ENCODE measurements around the gene PTPRG. TPM values are rescaled to one million over a fixed set of nuclear protein-coding genes. Genes with fewer than 3 reads are reported as not detected.
A peak's percentile ranks its signal among the peaks of the same experiment; 100 is the strongest.

PTPRG gene
- total and polyA plus RNA-seq, 2 experiments from 2014 or later, result 11.5 to 39.6 TPM

DNA sequence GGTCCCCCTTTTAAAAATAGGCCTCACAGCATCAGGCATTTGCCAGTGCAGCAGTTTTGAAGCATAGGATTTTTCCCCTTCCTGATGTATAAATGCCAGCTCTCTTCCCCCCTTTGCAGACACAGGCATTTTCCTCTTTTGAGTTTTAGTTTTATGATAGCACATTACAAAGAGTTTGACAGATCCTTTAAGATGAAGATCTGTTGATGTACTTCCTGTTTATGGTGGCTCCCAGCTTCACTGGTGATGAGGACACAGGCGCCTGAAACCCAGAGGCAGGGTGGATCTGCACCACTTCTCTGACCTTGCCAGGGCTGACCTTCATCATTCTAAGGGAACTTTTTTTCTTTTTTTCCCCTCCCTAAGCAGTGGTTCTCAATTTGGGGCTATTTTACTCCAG lies 243.4 kb downstream of the PTPRG start:
- no peak overlapping the region for H2AFZ ChIP-seq
- H3K27me3 ChIP-seq (replicated peaks; ENCODE audit: insufficient read depth), result no peaks in the 10 kb centered on the region
- peaks cover under 1% of the 10 kb centered on the region; the same call in 1 of the 2 replicates for H3K9me2 ChIP-seq (ENCODE audit: insufficient read depth)
- DNase-seq, result no peak
- no peak overlapping the region for H3K9ac ChIP-seq
- H3K4me2 ChIP-seq (ENCODE audit: unreplicated experiment), result no peak overlapping the region
- in situ Hi-C loops (cut with MboI), result no loop called here
- peaks cover 24% of the 10 kb centered on the region for H3K79me2 ChIP-seq (ENCODE audit: insufficient read depth)
- H3K27ac ChIP-seq, result no peak overlapping the region
- peaks cover 16% of the 10 kb centered on the region for H3F3A ChIP-seq (ENCODE audit: insufficient read depth)
- peaks cover 18% of the 10 kb centered on the region for H3K4me1 ChIP-seq (ENCODE audit: insufficient read depth)
- no peaks in the 10 kb centered on the region for H4K20me1 ChIP-seq (ENCODE audit: insufficient read depth)
- H3K9me3 ChIP-seq (ENCODE audit: low read depth), result no peaks in the 10 kb centered on the region
- no peak for TF ChIP-seq EZH2 (IDR thresholded peaks at IDR 0.05; ENCODE audit: insufficient read depth, poor library complexity, severe bottlenecking)
- no peak for TF ChIP-seq EZH2phosphoT487 (IDR thresholded peaks at IDR 0.05; ENCODE audit: insufficient read depth, low read depth)
- H3K36me3 ChIP-seq (ENCODE audit: low read depth), result no peaks in the 10 kb centered on the region
- WGBS, 2 experiments (ENCODE audit: low coverage in 1 of 2, low lambda C conversion rate in 2 of 2, missing lambda C conversion rate in 2 of 2), result 93 to 100% methylated on average over 1 of the region's 1 CpG
- no peak overlapping the region for H3K4me3 ChIP-seq

GRCh38 chr3:61805510-61806080 lies 244.2 kb downstream of the PTPRG start:
- 31 to 43% methylated on average over 3 of the region's 3 CpGs for WGBS, 2 experiments (ENCODE audit: low coverage in 1 of 2, low lambda C conversion rate in 2 of 2, missing lambda C conversion rate in 2 of 2)
- H3K9me3 ChIP-seq (ENCODE audit: low read depth), result no peaks in the 10 kb centered on the region
- H3F3A ChIP-seq (ENCODE audit: insufficient read depth), result peaks cover 16% of the 10 kb centered on the region
- no peaks in the 10 kb centered on the region for H4K20me1 ChIP-seq (ENCODE audit: insufficient read depth)
- H3K4me1 ChIP-seq (ENCODE audit: insufficient read depth), result peaks cover 18% of the 10 kb centered on the region
- peak; percentile 48 for DNase-seq
- no peaks in the 10 kb centered on the region for H3K36me3 ChIP-seq (ENCODE audit: low read depth)
- no peaks in the 10 kb centered on the region; the same call in 1 of the 2 replicates for H3K9me2 ChIP-seq (ENCODE audit: insufficient read depth)
- no peak overlapping the region for H3K9ac ChIP-seq
- TF ChIP-seq EZH2phosphoT487 (IDR thresholded peaks at IDR 0.05; ENCODE audit: insufficient read depth, low read depth), result no peak
- TF ChIP-seq EZH2 (IDR thresholded peaks at IDR 0.05; ENCODE audit: insufficient read depth, poor library complexity, severe bottlenecking), result no peak
- in situ Hi-C loops (cut with MboI), result no loop called here
- H2AFZ ChIP-seq, result no peak overlapping the region
- no peak overlapping the region for H3K27ac ChIP-seq
- no peak overlapping the region for H3K4me2 ChIP-seq (ENCODE audit: unreplicated experiment)
- H3K79me2 ChIP-seq (ENCODE audit: insufficient read depth), result peaks cover 22% of the 10 kb centered on the region
- no peak overlapping the region for H3K4me3 ChIP-seq
- H3K27me3 ChIP-seq (replicated peaks; ENCODE audit: insufficient read depth), result no peaks in the 10 kb centered on the region

GRCh38 chr3:61806810-61807209 lies 245.4 kb downstream of the PTPRG start:
- no peaks in the 10 kb centered on the region for H3K36me3 ChIP-seq (ENCODE audit: low read depth)
- peaks cover 7% of the 10 kb centered on the region; the same call in 1 of the 2 replicates for H4K20me1 ChIP-seq (ENCODE audit: insufficient read depth)
- in situ Hi-C loops (cut with MboI), result no loop called here

GRCh38 chr3:61807865-61808276 lies 246.5 kb downstream of the PTPRG start:
- Histone ChIP-seq H3K27me3 (replicated peaks; ENCODE audit: insufficient read depth) (no peaks in the 10 kb centered on the region), H3K9me2 (ENCODE audit: insufficient read depth) (no peaks in the 10 kb centered on the region; the same call in 1 of the 2 replicates), H4K20me1 (ENCODE audit: insufficient read depth) (peaks cover 10% of the 10 kb centered on the region; the same call in 1 of the 2 replicates), H3K9me3 (ENCODE audit: low read depth) (no peaks in the 10 kb centered on the region), H3K9ac (no peak overlapping the region), H3K27ac (no peak overlapping the region), H3K4me2 (ENCODE audit: unreplicated experiment) (no peak overlapping the region), H2AFZ (no peak overlapping the region), H3F3A (ENCODE audit: insufficient read depth) (peaks cover 16% of the 10 kb centered on the region), H3K4me3 (no peak overlapping the region), H3K4me1 (ENCODE audit: insufficient read depth) (peaks cover 18% of the 10 kb centered on the region), H3K79me2 (ENCODE audit: insufficient read depth) (peaks cover 33% of the 10 kb centered on the region), H3K36me3 (ENCODE audit: low read depth) (no peaks in the 10 kb centered on the region)
- in situ Hi-C loops (cut with MboI), result no loop called here
- TF ChIP-seq EZH2 (IDR thresholded peaks at IDR 0.05; ENCODE audit: insufficient read depth, poor library complexity, severe bottlenecking), result no peak
- TF ChIP-seq EZH2phosphoT487 (IDR thresholded peaks at IDR 0.05; ENCODE audit: insufficient read depth, low read depth), result no peak
- DNase-seq, result no peak
- 49 to 61% methylated on average over 6 of the region's 6 CpGs for WGBS, 2 experiments (ENCODE audit: low coverage in 1 of 2, low lambda C conversion rate in 2 of 2, missing lambda C conversion rate in 2 of 2)

More at GRCh38 chr3:61806810-61807209, 245.4 kb downstream of the PTPRG start:
- Histone ChIP-seq H3K27ac (no peak overlapping the region), H3K4me2 (ENCODE audit: unreplicated experiment) (no peak overlapping the region), H3K9me2 (ENCODE audit: insufficient read depth) (no peaks in the 10 kb centered on the region; the same call in 1 of the 2 replicates), H3K79me2 (ENCODE audit: insufficient read depth) (peaks cover 29% of the 10 kb centered on the region), H3K4me1 (ENCODE audit: insufficient read depth) (peaks cover 18% of the 10 kb centered on the region), H3K4me3 (no peak overlapping the region), H3K9me3 (ENCODE audit: low read depth) (no peaks in the 10 kb centered on the region), H2AFZ (no peak overlapping the region), H3K27me3 (replicated peaks; ENCODE audit: insufficient read depth) (no peaks in the 10 kb centered on the region), H3K9ac (no peak overlapping the region), H3F3A (ENCODE audit: insufficient read depth) (peaks cover 16% of the 10 kb centered on the region)
- DNase-seq, result no peak
- TF ChIP-seq EZH2phosphoT487 (IDR thresholded peaks at IDR 0.05; ENCODE audit: insufficient read depth, low read depth) (no peak), EZH2 (IDR thresholded peaks at IDR 0.05; ENCODE audit: insufficient read depth, poor library complexity, severe bottlenecking) (no peak)
- WGBS, 2 experiments (ENCODE audit: low coverage in 1 of 2, low lambda C conversion rate in 2 of 2, missing lambda C conversion rate in 2 of 2), result 84 to 86% methylated on average over 4 of the region's 4 CpGs

All from GM23248 (cell line).